Upper lobe of right lung (tissue), 1 donor: Measurements from ENCODE around the gene TRAF1. TPM values are rescaled to one million over a fixed set of nuclear protein-coding genes. Genes with fewer than 3 reads are reported as not detected.

Experiments used
- ATAC-seq: fragments of 200-7000 bp; cut with Tn5 transposase; one replicate; pipeline ENCODE4 v1.9.1; 2020; ENCODE audit warnings: mild to moderate bottlenecking, moderate library complexity
- DNase-seq: peaks from one replicate; pipeline ENCODE4 v3.0.0-alpha.2; 2020
- H3K27ac ChIP-seq: fragments of 200-600 bp; one replicate; pipeline ENCODE4 v1.8.0; 2022
- H3K27me3 ChIP-seq: fragments of 200-600 bp; one replicate; pipeline ENCODE4 v1.8.0; 2022; ENCODE audit warnings: mild to moderate bottlenecking
- H3K36me3 ChIP-seq: fragments of 200-600 bp; one replicate; pipeline ENCODE4 v1.8.0; 2022
- H3K4me1 ChIP-seq: fragments of 200-600 bp; one replicate; pipeline ENCODE4 v1.8.0; 2022
- H3K4me3 ChIP-seq: fragments of 200-600 bp; one replicate; pipeline ENCODE4 v1.8.0; 2022; ENCODE audit warnings: mild to moderate bottlenecking
- H3K9me3 ChIP-seq: fragments of 200-600 bp; one replicate; pipeline ENCODE4 v1.8.0; 2022
- intact Hi-C: fragments of 100-400 bp; cut with DNase I; formaldehyde crosslinking; loops from one replicate; pipeline ENCODE4 v1.11.0; 2022
- total RNA-seq: library from RNA; stranded (reverse); fragmentation: NEBNext Ultra II Directional; extraction: Animal tissue kit (Norgen Biotek cat#: 25700); gene quantifications from one replicate; pipeline ENCODE4 v1.2.1, GENCODE V29; 2021
- TF ChIP-seq, protein P1 (sequence below): fragments of 200-600 bp; IDR thresholded peaks from one replicate; pipeline ENCODE4 v1.8.0; 2022; ENCODE audit warnings: antibody characterized with exemption
- donor health status: DM: no; HTN: yes; CAD: no; lungs with severe emphysema.

Gene TRAF1
- total RNA-seq, 1 donor from 2014 or later, result 6.0 TPM

DNA sequence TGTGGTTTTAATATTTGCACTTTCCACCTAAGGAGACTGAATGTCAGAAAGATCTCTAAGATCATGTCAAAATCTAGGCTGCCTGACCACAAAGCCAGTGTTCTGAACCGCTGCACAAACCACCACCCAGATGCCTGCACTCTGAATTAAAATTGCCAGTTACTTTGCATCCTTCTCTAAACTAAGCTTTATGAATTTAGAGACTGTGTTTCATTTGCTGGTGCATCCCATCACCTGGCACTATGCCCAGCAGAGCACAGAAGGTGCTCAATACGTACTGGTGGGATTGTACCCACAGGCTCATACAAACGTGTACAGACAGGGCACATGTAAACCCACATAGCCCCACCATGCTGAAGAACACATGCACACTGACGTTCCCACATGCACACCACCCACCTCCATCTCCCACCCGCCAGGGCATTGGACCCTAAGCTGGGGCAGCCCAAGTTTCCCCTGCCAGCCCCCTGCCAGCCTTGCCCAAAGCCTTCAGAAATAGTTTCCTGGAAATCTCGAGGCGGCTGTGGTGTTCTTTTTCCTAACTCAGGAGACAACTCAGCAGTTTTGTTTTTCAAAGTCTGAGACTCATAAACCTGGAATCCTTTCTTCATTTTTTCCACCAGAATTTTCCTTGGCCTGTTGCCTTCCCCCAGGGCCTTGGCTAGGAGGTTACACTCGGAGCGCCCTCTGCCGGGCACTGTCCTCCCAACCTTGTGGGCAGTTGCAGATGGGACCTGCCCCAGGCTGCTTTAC, 9.6 kb upstream of the TRAF1 start:
- H3K27me3 ChIP-seq, result no peaks in the 10 kb centered on the region
- TF ChIP-seq, protein P1, sequence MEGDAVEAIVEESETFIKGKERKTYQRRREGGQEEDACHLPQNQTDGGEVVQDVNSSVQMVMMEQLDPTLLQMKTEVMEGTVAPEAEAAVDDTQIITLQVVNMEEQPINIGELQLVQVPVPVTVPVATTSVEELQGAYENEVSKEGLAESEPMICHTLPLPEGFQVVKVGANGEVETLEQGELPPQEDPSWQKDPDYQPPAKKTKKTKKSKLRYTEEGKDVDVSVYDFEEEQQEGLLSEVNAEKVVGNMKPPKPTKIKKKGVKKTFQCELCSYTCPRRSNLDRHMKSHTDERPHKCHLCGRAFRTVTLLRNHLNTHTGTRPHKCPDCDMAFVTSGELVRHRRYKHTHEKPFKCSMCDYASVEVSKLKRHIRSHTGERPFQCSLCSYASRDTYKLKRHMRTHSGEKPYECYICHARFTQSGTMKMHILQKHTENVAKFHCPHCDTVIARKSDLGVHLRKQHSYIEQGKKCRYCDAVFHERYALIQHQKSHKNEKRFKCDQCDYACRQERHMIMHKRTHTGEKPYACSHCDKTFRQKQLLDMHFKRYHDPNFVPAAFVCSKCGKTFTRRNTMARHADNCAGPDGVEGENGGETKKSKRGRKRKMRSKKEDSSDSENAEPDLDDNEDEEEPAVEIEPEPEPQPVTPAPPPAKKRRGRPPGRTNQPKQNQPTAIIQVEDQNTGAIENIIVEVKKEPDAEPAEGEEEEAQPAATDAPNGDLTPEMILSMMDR, result peak; percentile 96
- ATAC-seq, result peak; percentile 91
- intact Hi-C loops, result loop anchor here (10.0 kb wide), 1 partner anchor 61 kb away; the partner anchor contains the start of gene PHF19
- H3K4me1 ChIP-seq, result peaks cover 59% of the 10 kb centered on the region
- H3K36me3 ChIP-seq, result no peaks in the 10 kb centered on the region
- no peak overlapping the region for H3K4me3 ChIP-seq
- H3K9me3 ChIP-seq, result no peaks in the 10 kb centered on the region
- peak overlapping the region; percentile 69 for H3K27ac ChIP-seq
- DNase-seq, result peak; percentile 96

DNA sequence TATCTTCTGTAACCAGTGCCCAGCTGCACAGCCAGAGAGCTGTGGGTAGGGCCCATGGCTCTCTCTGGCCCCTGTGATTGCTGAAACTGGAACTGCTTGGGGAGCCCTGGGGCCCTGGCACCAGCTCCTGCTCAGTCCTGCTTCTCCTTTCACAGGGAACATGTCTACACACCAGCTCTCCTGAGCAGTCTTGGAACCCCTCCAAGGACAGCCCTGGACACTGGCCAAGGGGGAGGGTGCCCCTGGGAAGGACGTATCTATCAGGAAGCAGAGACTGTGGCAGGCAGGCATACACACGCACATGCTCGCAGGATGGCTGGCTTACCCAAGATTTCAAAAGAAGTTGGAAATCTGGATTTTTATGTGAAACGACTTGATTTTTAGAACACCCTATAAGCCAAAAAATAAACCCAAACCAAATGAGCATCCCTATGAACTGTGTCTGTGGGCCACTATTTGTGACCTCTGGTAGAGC, 8.8 kb upstream of the TRAF1 start:
- no peaks in the 10 kb centered on the region for H3K9me3 ChIP-seq
- H3K36me3 ChIP-seq, result no peaks in the 10 kb centered on the region
- ATAC-seq (peak; percentile 88), DNase-seq (peak; percentile 97)
- no peak overlapping the region for H3K4me3 ChIP-seq
- intact Hi-C loops, result loop anchor here (10.0 kb wide), 1 partner anchor 61 kb away; the partner anchor contains the start of gene PHF19
- H3K4me1 ChIP-seq, result peaks cover 61% of the 10 kb centered on the region
- H3K27ac ChIP-seq, result peak overlapping the region; percentile 69
- TF ChIP-seq, protein P1, result no peak
- no peaks in the 10 kb centered on the region for H3K27me3 ChIP-seq

DNA sequence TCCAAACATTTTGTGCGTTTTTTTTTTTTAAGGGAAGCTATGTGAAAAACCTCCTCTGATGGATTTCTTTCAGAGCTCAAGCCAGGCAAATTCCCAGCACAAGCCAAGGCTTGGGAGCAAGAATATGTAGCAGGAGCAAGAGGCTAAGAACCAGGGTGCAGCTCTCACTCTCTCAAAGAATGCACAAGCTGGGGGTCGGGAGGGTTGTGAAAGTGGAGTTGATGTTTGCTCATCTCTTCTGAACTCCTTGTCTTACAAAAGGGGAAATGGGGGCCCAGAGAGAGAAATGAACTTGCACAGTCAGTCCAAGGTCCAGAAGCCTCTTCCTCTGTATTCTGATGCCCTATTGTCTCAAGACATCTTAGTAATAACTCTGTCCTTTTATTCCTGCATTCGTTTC, 7.7 kb upstream of the TRAF1 start:
- TF ChIP-seq, protein P1, result no peak
- DNase-seq (no peak), ATAC-seq (no peak)
- Histone ChIP-seq H3K4me3 (no peak overlapping the region), H3K9me3 (no peaks in the 10 kb centered on the region), H3K27ac (peak overlapping the region; percentile 69), H3K27me3 (no peaks in the 10 kb centered on the region), H3K4me1 (peaks cover 71% of the 10 kb centered on the region), H3K36me3 (no peaks in the 10 kb centered on the region)
- intact Hi-C loops, result loop anchor here (10.0 kb wide), 1 partner anchor 59 kb away; the partner anchor contains the start of gene PHF19

DNA sequence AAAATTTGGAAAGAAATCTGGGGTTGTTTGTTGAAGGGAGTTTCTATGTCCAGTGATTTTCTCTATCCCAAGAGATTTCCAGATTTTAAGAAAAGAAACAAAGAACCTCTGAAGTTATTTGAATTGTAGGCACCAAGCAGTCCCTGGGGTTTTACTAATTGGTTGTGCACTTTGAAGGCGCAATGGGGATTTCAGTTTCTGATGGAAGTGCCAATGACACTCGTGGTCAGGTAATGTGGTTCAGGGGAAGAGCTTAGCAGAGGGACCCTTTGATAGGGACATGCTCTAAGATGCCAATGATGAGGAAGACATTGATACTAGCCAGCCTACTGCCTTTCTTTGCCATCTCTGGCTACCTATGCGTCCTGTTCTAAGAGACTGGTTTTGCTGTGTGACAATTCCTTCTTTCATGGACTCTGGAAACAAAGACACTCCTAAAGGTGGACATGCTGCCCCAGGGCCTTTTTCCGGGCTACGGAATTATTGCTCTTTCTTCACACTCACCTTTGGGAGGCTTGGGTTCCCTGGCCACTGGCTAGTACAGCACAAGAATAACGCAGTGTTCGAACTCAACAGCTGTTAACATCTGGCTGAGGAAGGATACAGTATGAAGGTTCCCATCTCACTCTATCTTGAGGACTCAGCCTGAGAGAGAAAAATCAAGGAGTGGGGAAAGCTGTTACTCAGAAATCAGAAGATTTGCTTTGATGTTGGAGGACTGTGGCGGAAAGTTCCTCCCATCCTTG, 6.9 kb upstream of the TRAF1 start:
- Histone ChIP-seq H3K27me3 (no peaks in the 10 kb centered on the region), H3K4me1 (peaks cover 73% of the 10 kb centered on the region), H3K36me3 (no peaks in the 10 kb centered on the region), H3K9me3 (no peaks in the 10 kb centered on the region), H3K4me3 (no peak overlapping the region), H3K27ac (no peak overlapping the region)
- DNase-seq, result no peak
- no peak for ATAC-seq
- intact Hi-C loops, result loop anchor here (10.0 kb wide), 1 partner anchor 59 kb away; the partner anchor contains the start of gene PHF19
- TF ChIP-seq, protein P1, result no peak

DNA sequence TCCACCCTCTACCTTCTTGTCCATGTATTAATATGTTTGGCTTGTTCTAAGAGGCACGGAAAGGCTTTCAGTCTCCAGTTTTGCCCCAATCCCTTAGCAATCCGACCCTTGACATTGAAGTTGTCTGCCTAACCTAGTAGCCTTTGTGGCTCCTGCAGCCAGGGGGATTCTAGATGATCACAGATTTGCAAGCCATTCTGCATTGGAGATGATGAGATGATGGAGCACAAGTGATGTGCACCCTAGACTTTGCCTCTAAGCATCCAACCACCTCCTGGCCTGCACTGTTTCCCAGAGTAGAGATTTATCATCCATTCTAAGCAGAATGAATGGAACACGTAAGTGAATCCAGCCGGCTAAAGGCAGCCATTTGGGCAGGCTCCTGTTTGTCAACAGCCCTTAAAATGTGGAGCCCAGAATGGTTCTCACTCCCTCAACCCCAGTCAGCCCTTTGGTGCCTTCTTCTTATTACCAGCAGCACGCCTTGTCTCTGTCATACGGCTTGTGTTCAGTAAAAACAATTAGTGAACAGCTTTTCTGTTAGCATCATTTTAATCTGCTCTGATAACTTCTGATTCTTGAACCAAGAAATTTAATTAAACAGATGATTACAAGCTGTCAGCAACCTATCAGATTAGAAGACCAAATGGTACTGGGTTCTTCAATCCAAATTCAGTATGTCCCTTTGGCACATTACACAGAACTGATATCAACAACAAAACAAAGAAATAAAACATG, 5.7 kb upstream of the TRAF1 start:
- no peaks in the 10 kb centered on the region for H3K9me3 ChIP-seq
- H3K27me3 ChIP-seq, result no peaks in the 10 kb centered on the region
- peak overlapping the region; percentile 85 for H3K27ac ChIP-seq
- H3K4me3 ChIP-seq, result no peak overlapping the region
- no peak for DNase-seq
- intact Hi-C loops, result loop anchor here (10.0 kb wide), 1 partner anchor 57 kb away; the partner anchor contains the start of gene PHF19
- H3K4me1 ChIP-seq, result peaks cover 77% of the 10 kb centered on the region
- H3K36me3 ChIP-seq, result no peaks in the 10 kb centered on the region
- TF ChIP-seq, protein P1, result no peak
- no peak for ATAC-seq
